UCSD-AML1 (cell line): ENCODE data around the gene OBP2A.

ENCODE experiments used
- DNase-seq: peaks from one replicate; lab custom pipeline; 2025; ENCODE audit not compliant: unreplicated experiment; lab: John Stamatoyannopoulos, UW

Gene OBP2A

GRCh38 chr9:135551456-135551855 lies 5.5 kb downstream of the OBP2A start:
- DNase-seq, result no peak

- DNase-seq, result no peak
Measured at GRCh38 chr9:135552021-135552697, 6.2 kb downstream of the OBP2A start.

- no peak for DNase-seq
Measured at GRCh38 chr9:135552698-135553171, 6.8 kb downstream of the OBP2A start.

- DNase-seq, result no peak
Measured at GRCh38 chr9:135554718-135555117, 8.8 kb downstream of the OBP2A start.

- no peak for DNase-seq
Measured at GRCh38 chr9:135555203-135555602, 9.3 kb downstream of the OBP2A start.

- DNase-seq, result no peak
Measured at GRCh38 chr9:135555910-135556309, 10.0 kb downstream of the OBP2A start.

DNA sequence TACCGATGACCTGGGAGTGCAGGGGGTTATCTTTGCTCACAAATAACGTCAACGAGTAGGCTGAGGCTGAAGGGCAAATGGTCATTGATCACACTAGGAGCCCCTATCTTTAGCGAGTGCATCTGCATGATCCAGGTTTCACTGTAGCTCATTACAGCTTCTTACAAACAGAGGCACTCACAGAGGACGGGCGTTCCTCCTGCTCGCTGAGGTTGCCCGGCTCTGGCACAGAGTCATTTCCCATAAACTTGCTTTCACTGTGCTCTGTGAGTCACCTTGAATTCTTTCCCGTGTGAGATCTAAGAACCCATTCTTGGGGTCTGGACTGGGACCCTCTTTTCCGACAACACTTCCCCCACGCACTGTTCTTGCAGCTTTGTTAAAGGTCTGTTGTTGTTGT lies 13.7 kb downstream of the OBP2A start:
- DNase-seq, result no peak

- DNase-seq, result no peak
Measured at GRCh38 chr9:135561391-135562234, 15.7 kb downstream of the OBP2A start, which contains the start of gene PAEP. PAEP (plus strand) TSS chr9:135561756.

DNA sequence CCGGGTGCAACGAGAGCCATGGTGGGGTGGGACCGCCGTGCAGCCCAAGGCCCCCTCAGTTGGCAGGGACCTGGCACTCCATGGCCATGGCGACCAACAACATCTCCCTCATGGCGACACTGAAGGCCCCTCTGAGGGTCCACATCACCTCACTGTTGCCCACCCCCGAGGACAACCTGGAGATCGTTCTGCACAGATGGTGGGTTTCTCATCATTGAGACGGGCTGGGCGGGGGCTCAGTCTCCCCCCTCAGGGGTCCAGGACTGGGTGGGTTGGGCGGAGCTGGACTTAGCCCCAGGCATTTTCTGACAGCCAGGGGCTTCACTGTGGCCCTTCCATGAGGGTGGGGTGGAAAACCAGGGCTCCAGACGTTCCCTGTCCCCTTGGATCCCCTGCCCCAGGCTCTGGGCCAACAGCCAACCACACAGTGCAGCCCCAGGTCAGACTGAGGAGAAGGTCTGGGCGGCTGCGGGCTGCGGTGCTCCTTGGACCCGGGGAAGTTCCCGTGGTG lies 16.4 kb downstream of the OBP2A start:
- DNase-seq, result no peak

GRCh38 chr9:135563039-135563476 lies 17.1 kb downstream of the OBP2A start:
- no peak for DNase-seq

- no peak for DNase-seq
Measured at GRCh38 chr9:135563858-135564257, 17.9 kb downstream of the OBP2A start.

GRCh38 chr9:135565141-135565628 lies 19.3 kb downstream of the OBP2A start:
- DNase-seq, result no peak

- DNase-seq, result no peak
Measured at GRCh38 chr9:135565636-135566035, 19.7 kb downstream of the OBP2A start.

DNA sequence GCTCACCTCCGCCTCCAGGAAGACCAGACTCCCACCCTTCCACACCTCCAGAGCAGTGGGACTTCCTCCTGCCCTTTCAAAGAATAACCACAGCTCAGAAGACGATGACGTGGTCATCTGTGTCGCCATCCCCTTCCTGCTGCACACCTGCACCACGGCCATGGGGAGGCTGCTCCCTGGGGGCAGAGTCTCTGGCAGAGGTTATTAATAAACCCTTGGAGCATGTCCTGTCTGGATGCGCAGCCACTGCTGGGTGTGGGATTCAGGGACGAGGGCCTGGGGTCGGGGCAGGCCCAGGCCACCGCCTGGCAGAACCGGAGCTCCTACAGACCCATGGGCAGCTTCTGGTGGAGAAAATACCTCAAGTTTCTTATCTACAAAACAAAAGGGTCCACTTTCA lies 20.6 kb downstream of the OBP2A start:
- no peak for DNase-seq

GRCh38 chr9:135567311-135567710 lies 21.4 kb downstream of the OBP2A start:
- DNase-seq, result no peak

DNA sequence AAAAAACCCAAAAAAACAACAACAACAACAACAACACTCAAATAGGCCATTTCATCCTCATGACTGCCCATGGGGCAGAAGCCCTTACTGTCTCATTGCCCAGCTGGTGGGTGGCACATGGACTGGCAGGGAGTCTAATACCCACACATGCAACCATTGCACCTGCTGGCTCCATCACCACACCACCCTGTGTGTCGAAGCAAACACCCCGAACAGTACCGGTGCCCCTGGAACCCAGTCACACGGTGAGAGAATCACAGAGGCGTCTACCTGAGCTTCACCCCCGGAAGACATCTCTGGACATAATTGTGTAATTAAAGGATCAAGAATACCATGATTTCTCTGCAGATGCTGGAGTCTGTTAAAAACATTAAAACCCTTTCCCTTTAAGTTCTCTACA lies 22.1 kb downstream of the OBP2A start:
- DNase-seq, result no peak

DNA sequence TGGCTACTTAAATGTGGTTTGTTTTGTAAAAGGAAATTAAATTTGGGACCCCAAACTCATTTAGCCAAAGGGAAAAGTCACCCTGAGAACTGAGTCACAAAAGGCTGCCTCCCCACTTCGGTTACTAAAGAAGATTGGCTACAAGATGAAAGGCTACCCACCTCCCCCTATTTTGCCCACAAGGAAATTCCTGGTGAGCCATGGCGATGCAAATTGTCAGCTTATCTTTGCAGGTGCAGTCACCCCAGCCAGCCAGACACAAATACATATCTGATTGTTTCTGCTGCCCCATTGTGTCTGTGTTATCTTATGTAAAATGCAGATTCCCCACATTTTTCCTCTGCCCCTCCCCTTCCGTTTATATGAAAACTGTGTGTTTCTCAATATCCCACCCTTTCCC lies 24.5 kb downstream of the OBP2A start:
- no peak for DNase-seq

- no peak for DNase-seq
Measured at GRCh38 chr9:135572233-135572632, 26.3 kb downstream of the OBP2A start.

DNA sequence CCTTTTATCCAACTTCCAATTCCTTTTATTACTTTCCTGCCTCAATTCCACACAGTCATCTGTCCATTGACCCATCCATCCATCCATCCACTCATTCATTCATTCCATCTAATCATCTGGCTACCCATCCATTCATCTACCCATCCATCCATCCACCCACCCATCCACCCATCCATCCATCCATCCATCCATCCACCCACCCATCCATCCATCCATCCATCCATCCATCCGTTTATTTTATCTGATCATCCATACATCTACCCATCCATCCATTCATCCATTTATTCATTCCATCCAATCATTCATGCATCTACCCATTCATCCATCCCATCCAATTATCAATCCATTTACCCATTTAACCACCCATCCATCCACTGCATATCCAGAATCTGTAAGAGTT lies 27.2 kb downstream of the OBP2A start:
- DNase-seq, result no peak

DNA sequence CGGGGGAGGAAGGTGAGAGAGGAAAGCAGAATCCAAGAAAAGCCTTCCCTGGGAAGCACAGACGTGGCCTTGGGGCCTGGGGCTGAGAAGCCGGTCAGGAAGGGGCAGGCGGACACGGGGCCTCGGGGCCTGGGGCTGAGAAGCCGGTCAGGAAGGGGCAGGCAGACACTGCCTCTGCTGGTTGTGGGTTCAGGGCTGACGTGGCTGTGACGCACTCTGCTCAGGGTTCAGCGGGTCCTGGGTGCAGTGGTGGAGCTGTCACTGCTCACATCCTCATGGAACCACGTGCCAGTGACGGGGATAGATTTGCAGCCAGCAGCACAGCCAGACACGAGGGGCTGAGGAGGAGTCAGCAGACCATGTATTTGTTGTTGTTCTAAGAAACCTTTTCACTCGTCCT lies 28.4 kb downstream of the OBP2A start:
- DNase-seq, result no peak

GRCh38 chr9:135574943-135575342 lies 29.0 kb downstream of the OBP2A start:
- DNase-seq, result no peak
